ENCODE data around the gene PDE2A.

The PDE2A gene

DNA sequence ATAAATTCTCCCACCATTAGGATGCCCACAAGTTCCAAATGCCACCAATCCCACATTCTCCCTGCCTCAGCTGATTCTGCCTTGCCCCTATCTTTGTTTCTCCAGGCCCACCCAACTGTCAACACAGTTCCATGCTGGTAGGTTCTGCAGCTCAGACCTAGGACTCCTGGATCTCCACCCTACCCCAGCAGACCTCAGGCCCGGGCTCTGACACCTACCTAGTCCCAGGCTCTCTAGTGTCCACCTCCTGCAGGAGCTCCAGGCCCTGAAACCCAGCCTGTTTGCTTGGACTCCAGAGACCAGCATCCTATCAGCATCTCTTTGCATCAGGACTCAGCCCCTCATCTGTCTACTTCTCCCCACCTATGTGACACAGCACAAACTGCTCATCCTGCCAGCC is 86.5 kb downstream of the PDE2A start:
- Histone ChIP-seq H3K9me3 (ENCODE audit: insufficient read depth, low read length, severe bottlenecking) (no peaks in the 10 kb centered on the region), H3K4me2 (ENCODE audit: insufficient read depth, low read length) (no peak overlapping the region), H2AFZ (ENCODE audit: low read depth, low read length) (no peak overlapping the region), H3K27me3 (ENCODE audit: insufficient read depth, low read length, poor library complexity) (peaks cover 17% of the 10 kb centered on the region), H3K9ac (ENCODE audit: low read depth, low read length) (no peak overlapping the region), H3K36me3 (ENCODE audit: insufficient read depth, low read length) (no peaks in the 10 kb centered on the region), H3K79me2 (ENCODE audit: insufficient read depth, low read length) (no peaks in the 10 kb centered on the region), H4K20me1 (ENCODE audit: insufficient read depth, low read length) (peaks cover 16% of the 10 kb centered on the region), H3K4me1 (ENCODE audit: insufficient read depth, low read length) (no peaks in the 10 kb centered on the region; the same call in 1 of the 2 replicates), H3K4me3 (ENCODE audit: low read depth in 1 of 2, low read length in 2 of 2) (no peak overlapping the region), H3K27ac (ENCODE audit: low read length) (no peak overlapping the region)
- TF ChIP-seq, protein P1, sequence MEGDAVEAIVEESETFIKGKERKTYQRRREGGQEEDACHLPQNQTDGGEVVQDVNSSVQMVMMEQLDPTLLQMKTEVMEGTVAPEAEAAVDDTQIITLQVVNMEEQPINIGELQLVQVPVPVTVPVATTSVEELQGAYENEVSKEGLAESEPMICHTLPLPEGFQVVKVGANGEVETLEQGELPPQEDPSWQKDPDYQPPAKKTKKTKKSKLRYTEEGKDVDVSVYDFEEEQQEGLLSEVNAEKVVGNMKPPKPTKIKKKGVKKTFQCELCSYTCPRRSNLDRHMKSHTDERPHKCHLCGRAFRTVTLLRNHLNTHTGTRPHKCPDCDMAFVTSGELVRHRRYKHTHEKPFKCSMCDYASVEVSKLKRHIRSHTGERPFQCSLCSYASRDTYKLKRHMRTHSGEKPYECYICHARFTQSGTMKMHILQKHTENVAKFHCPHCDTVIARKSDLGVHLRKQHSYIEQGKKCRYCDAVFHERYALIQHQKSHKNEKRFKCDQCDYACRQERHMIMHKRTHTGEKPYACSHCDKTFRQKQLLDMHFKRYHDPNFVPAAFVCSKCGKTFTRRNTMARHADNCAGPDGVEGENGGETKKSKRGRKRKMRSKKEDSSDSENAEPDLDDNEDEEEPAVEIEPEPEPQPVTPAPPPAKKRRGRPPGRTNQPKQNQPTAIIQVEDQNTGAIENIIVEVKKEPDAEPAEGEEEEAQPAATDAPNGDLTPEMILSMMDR (IDR thresholded peaks at IDR 0.05; ENCODE audit: borderline replicate concordance, extremely low read depth, low read length, poor library complexity, severe bottlenecking): no peak
- TF ChIP-seq EZH2 (IDR thresholded peaks at IDR 0.05; ENCODE audit: borderline replicate concordance, low read depth, low read length, severe bottlenecking): no peak
- no peak for DNase-seq
- no peak for ATAC-seq (ENCODE audit: insufficient read depth, low read depth)

DNA sequence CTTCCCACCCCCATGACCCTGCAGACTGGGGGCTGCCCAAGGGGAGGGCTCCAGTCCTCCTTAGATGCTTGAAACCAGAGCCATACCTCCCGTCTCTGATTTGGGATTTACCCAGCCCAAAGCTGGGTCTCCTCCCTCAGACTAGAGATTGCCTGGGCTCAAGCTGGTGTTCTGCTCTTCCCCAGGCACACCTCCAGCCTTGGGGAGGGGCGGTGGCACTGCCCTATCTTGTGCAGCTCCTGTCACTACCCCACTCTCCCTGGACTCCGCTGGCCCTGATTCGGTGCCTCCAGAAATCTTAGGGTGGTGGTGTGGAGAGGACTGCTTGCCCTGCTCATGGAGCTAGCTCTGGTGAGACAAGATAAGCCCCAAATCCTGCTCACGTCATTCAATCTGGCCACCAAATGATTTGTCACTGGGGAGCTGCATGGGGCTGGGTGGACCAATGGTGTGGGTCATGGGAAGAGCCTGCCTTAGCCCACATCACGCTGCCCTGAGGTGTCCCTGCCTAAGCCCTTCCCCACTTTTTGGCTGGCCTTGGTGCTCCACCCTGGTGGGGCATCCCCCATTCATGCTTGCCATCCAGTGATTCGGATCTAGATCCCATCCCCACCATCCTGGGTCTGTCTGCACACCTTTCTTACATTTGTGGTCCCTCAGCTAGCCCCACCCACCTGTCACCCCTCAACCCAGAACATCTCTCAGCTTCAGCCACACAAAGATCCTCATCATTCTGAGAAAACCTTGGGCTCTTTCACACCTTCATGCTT is 87.7 kb downstream of the PDE2A start:
- peaks cover 10% of the 10 kb centered on the region for H4K20me1 ChIP-seq (ENCODE audit: insufficient read depth, low read length)
- DNase-seq: no peak
- TF ChIP-seq, protein P1 (IDR thresholded peaks at IDR 0.05; ENCODE audit: borderline replicate concordance, extremely low read depth, low read length, poor library complexity, severe bottlenecking): no peak
- no peak for TF ChIP-seq EZH2 (IDR thresholded peaks at IDR 0.05; ENCODE audit: borderline replicate concordance, low read depth, low read length, severe bottlenecking)
- no peaks in the 10 kb centered on the region for H3K79me2 ChIP-seq (ENCODE audit: insufficient read depth, low read length)
- H3K4me1 ChIP-seq (ENCODE audit: insufficient read depth, low read length): no peaks in the 10 kb centered on the region
- peaks cover 12% of the 10 kb centered on the region for H3K27me3 ChIP-seq (ENCODE audit: insufficient read depth, low read length, poor library complexity)
- no peak overlapping the region for H3K9ac ChIP-seq (ENCODE audit: low read depth, low read length)
- no peak for ATAC-seq (ENCODE audit: insufficient read depth, low read depth)
- no peak overlapping the region for H3K4me3 ChIP-seq (ENCODE audit: low read depth in 1 of 2, low read length in 2 of 2)
- H3K27ac ChIP-seq (ENCODE audit: low read length): no peak overlapping the region
- no peak overlapping the region for H3K4me2 ChIP-seq (ENCODE audit: insufficient read depth, low read length)
- no peaks in the 10 kb centered on the region for H3K36me3 ChIP-seq (ENCODE audit: insufficient read depth, low read length)
- H3K9me3 ChIP-seq (ENCODE audit: insufficient read depth, low read length, severe bottlenecking): no peaks in the 10 kb centered on the region
- no peak overlapping the region for H2AFZ ChIP-seq (ENCODE audit: low read depth, low read length)

DNA sequence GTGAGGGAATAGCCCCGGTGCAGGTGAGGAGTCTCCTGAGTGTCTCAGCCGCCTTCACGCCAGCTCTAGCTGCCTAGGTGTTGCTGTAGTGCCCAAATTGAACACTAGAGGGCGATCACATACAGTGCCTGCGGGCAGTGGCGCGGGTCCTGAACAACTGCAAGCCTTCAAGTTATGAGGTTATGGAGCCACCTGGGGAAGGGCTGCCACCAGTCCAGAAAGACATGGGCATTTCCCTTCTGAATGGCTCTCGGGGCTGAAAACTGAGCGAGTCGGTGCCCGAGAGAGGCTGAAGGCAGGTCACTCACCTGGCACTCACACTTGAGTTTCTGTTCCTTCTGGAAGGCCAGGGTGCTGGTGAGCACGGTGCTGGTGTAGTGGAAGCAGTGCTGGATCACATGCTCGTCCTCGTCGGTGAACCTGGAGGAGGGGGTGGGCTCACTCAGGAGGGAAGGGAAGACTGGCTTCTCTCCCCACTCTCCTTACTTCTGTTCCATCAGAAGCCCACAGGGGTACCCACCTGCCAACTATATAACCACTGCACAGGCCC is 88.4 kb downstream of the PDE2A start:
- Histone ChIP-seq H3K4me2 (ENCODE audit: insufficient read depth, low read length) (no peak overlapping the region), H3K27ac (ENCODE audit: low read length) (no peak overlapping the region), H4K20me1 (ENCODE audit: insufficient read depth, low read length) (peaks cover 10% of the 10 kb centered on the region), H3K79me2 (ENCODE audit: insufficient read depth, low read length) (no peaks in the 10 kb centered on the region), H3K4me3 (ENCODE audit: low read depth in 1 of 2, low read length in 2 of 2) (no peak overlapping the region), H2AFZ (ENCODE audit: low read depth, low read length) (no peak overlapping the region), H3K36me3 (ENCODE audit: insufficient read depth, low read length) (no peaks in the 10 kb centered on the region), H3K9ac (ENCODE audit: low read depth, low read length) (no peak overlapping the region), H3K9me3 (ENCODE audit: insufficient read depth, low read length, severe bottlenecking) (no peaks in the 10 kb centered on the region), H3K27me3 (ENCODE audit: insufficient read depth, low read length, poor library complexity) (peaks cover 12% of the 10 kb centered on the region), H3K4me1 (ENCODE audit: insufficient read depth, low read length) (no peaks in the 10 kb centered on the region)
- DNase-seq (peak; percentile 58), ATAC-seq (ENCODE audit: insufficient read depth, low read depth) (peak; percentile 87)
- no peak for TF ChIP-seq EZH2 (IDR thresholded peaks at IDR 0.05; ENCODE audit: borderline replicate concordance, low read depth, low read length, severe bottlenecking)
- TF ChIP-seq, protein P1 (IDR thresholded peaks at IDR 0.05; ENCODE audit: borderline replicate concordance, extremely low read depth, low read length, poor library complexity, severe bottlenecking): peak; percentile 88
